Medulla oblongata (tissue), 1 donor: Measurements from ENCODE around the gene CPA2.

ENCODE experiments used
- DNase-seq: peaks from one replicate; pipeline ENCODE4 v3.0.0-alpha.2; 2015; ENCODE audit errors: extremely low spot score

Gene CPA2

GRCh38 chr7:130279286-130279685, 12.6 kb downstream of the CPA2 start:
- no peak for DNase-seq

DNA sequence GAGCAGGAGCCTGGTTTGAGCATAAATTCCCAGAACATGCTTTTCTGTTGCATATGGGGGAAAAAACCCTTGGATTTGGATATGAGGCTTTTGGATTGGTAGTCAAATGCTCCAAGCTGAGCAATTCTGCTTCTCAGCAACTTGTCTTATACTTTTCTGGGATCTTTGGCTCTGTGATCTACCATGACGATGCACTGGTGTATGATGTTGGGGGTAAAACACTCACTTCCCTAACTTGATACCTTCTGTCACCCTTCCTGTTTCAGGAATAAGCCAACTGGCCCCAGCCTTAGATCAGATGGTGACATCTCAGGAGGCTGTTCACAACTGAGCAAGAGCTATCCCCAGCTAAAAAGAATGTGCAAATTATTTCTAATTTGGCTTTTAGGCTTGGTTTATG, 13.2 kb downstream of the CPA2 start:
- DNase-seq = no peak

DNA sequence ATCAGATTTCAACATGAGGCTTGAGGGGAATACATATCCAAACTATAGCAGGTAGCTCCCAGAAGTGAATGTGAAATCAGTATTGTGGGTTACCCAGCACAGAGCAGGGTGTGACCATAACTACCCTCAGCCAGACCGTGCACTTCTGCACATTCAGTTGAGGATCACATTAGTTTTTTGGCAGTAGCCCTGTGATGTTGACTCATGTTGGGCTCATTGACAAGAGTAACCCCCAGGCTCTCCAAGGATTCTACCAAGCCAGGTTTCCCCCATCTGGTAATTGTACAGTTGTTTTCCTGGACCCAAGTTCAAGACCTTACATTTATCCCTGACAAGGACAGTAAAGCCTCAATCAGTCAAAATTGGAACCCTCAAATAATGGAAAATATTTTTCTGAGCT, 14.6 kb downstream of the CPA2 start:
- no peak for DNase-seq

DNA sequence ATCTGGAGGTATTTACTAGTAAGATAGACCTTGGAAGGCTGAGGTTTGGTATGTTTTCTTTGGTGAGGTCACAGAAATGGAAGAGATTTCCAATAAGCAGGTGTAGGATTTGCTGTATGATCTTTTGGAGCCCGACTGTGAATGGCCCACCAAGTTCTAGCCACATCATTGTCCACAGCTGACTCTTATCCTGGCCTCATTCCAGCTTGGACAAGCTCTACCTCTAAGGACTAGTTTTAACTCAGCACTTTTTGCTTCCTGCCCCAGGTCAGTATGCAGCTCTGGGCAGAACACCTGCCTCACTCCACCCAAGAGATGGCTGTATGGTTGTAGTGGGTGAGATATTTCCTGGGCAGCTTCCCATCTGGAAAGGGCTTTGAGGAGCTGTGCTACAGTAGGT, 20.2 kb downstream of the CPA2 start:
- DNase-seq = no peak

- no peak for DNase-seq
These were observed 21.5 kb downstream of the CPA2 start for GRCh38 chr7:130288168-130288567.

GRCh38 chr7:130288829-130289228, 22.2 kb downstream of the CPA2 start:
- no peak for DNase-seq

- DNase-seq = no peak
These were observed 22.8 kb downstream of the CPA2 start for GRCh38 chr7:130289478-130289877.

DNA sequence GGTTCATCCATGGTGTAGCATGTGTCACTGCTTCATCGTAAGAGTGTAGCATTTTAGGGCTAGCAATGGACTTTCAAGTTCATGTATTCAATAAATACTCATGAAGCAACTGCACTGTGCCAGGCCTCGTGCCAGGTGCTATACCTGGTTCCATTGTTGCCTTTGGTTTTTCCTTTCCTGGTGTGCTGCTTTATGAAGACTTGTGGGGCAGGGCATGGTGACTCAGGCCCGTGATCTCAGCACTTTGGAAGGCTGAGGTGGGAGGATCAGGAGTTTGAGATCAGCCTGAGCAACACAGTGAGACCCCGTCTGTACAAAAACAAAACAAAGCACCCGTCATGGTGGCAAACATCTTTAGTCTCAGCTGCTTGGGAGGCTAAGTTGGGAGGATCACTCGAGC, 24.1 kb downstream of the CPA2 start:
- no peak for DNase-seq

DNA sequence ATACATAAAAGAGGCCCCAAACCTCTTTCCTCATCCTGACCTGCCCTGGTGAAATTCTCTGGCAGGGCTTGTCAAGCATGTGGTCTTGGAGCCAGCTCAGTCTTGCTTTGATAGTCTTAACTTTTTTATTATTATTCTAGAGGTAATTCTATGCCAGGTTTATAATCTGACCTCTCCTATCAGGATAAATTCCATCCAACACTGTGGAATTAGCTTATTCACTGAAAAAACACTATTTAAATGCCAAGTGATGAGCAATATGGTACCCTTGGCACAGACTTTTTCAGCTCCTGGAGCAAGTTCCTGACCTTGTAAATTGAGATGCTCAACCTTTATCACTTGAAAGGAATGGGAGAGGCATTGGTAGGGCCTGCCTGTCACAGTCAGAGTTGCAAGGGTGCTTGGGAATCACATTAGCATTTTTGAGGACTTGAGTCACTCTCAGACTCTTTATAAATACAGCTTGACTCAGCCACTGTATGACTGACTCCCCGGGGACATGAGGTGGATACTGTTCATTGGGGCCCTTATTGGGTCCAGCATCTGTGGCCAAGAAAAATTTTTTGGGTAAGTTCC, 26.1 kb downstream of the CPA2 start, which contains the start of gene CPA4:
Gene CPA4 (plus strand): TSS at position 480 of the 576 bp plus-strand sequence. CDS start 20 bp downstream, at position 500.
- DNase-seq = no peak

DNA sequence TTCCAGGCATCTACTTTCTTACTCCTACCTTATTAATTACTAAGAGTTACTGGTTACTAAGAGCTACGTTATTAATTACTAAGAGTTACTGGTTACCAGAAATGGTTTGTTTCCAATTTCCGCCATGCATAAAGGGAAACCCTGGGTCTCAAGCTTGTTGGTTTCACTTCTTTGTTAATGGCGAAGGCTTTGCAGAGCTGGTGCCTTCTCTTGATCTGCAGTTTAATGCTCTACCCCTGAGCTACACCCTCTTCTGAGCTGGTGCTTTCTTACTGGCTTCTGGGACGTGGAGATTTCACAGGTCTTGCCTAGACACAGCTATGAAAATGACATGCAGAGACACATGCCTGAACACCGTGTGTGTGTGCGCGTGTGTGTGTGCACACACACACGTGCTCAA, 26.9 kb downstream of the CPA2 start:
- no peak for DNase-seq

- DNase-seq = no peak
These were observed 27.7 kb downstream of the CPA2 start for GRCh38 chr7:130294314-130294713.

DNA sequence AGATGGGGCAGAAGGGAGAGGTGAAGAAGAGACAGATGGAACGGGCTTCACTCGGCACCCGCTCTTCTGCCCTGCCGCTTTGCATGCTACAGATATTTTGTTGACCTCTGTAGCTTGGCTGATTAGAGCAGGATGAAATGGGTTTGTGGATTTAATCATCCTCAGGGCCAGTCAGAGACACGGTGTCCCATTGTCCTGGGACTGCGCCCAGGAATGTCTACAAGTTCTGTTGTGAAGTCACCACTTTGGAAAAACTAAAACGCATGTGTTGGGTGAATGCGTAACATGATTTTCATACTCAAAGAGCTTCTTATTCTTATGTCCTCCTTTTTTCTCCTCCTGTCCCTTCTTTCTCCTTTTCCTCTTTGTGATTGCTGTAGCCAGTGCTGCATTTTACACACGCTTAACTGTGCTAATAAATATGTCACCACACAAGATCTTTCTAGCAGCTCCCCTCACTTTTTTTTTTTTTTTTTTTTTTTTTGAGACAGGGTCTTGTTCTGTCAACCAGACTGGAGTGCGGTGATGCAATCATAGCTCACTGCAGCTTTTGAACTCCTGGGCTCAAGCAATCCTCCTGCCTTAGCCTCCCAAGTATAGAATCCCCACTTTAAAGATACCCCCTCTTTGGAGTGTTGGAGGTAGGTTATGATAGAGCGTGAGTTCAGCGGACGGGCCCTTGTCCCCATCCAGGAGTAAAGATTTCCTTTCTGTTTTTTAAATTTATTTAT, 29.7 kb downstream of the CPA2 start:
- no peak for DNase-seq

- no peak for DNase-seq
These were observed 31.2 kb downstream of the CPA2 start for GRCh38 chr7:130297628-130298543.

- no peak for DNase-seq
These were observed 32.1 kb downstream of the CPA2 start for GRCh38 chr7:130298544-130299326.

DNA sequence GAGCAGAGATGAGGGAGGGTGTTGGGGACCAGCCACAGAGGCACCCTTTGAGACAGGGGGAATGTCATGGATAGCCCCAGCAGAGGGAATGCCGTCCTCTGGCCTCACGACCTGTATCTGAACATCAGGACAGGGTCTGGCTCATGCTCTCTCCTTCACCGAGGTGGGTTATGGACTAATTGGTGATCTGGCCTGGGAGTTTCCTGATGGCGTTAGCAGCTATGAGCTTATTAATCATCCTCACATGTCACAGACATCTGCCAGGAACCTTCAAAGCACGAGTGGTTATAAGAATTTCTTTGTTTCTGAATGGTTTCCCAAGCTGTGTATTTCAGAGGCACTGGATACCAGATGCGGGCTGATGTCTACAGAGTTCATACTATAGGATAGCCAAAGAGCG, 33.2 kb downstream of the CPA2 start:
- no peak for DNase-seq

GRCh38 chr7:130301501-130302020, 34.9 kb downstream of the CPA2 start:
- no peak for DNase-seq

DNA sequence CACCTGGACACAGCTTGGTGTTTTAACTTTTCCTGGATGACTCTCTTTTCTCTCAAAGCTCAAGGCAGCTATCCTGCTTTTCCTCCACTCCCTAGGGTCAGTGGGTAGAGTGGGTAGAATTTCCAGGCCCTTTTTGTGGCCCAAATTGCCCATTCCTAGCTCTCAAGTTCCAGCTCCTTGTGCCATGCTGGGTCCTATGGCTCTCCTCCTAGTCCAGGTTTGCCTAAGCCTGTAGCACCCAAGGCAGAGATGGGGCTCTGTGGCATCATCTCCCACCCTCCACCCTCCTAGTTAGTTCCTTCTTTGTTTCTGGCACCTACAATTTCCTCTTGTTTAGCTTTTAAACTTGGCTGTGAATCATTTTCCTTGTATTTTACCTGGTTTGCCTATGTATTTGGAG, 36.0 kb downstream of the CPA2 start:
- DNase-seq = no peak

DNA sequence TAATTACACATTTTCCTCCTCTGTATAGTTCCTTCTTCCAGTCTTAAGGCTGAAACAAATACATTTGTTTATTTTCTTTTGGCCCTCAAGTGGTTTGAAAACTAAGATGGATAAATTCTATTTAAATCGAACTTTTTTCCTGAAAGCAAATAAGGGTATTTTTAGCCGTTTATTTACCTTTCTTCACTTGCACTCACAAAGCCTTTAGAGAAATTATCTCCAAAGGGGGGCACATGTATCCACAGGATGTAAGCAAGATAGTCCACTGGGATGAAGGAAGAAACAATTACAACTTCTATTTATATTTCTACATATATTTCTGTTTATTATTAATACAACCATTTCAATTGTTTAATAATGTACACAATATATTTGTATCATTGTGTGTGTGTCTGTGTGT, 36.5 kb downstream of the CPA2 start:
- no peak for DNase-seq

DNA sequence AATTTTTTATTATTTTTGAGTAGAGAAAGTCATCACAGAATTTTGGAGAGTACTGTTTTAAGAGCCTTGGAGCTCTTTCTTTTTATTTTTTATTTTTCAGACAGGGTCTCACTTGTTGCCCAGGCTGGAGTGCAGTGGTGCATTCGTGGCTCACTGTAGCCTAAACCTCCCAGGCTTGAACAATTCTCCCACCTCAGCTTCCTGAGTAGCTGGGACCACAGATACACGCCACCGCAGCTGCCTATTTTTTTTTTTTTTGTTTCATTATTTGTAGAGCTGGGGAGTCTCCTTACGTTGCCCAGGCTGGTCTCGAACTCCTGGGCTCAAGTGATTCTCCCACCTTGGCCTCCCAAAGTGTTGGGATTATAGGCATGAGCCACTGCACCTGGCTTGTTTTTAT, 36.9 kb downstream of the CPA2 start:
- no peak for DNase-seq

DNA sequence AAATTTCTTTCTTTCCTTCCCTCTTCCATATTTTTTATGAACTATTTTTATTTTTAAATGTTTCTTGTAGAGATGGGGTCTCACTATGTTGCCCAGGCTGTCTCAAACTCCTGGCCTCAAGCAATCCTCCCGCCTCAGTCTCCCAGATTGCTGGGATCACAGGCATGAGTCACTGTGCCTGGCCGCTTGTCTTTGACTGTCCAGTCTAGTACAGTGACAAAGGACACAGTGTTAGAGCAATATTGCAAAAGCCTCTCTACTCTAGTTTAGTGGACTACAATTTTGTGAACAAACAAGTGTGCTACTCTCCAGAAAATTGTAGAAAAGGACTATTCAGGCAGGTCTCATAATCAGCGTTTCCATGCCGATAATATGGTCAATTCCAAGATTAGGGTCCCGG, 37.3 kb downstream of the CPA2 start:
- no peak for DNase-seq

DNA sequence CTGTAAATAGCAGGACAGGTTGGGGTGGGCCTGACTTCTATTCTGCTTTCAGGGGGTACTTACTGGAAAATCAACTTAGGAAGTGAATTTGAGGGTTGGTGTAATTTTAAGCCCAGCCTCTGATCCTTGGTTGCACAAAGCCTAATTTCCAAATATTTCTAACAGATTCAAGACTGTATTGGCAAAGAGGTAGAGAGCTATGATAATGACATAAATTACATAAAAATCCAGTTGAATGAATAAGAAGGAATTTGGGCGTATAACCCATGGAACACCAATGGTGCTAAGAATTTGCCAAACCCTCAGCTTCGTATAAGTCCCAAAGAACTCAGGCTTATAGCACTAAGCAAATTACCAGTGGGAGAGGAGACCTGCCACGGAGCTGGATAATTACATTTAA, 38.2 kb downstream of the CPA2 start:
- no peak for DNase-seq
